ENCODE measurements around the gene MYL6. TPM values are rescaled to one million over a fixed set of nuclear protein-coding genes. Genes with fewer than 3 reads are reported as not detected.
"Not testable (repeated sequence)": the region's sequence is repeated elsewhere in the genome, so short reads cannot be mapped to it uniquely, and the experiment has no call there.

The MYL6 gene
- total RNA-seq, 1 donor from 2014 or later: 859 TPM

DNA sequence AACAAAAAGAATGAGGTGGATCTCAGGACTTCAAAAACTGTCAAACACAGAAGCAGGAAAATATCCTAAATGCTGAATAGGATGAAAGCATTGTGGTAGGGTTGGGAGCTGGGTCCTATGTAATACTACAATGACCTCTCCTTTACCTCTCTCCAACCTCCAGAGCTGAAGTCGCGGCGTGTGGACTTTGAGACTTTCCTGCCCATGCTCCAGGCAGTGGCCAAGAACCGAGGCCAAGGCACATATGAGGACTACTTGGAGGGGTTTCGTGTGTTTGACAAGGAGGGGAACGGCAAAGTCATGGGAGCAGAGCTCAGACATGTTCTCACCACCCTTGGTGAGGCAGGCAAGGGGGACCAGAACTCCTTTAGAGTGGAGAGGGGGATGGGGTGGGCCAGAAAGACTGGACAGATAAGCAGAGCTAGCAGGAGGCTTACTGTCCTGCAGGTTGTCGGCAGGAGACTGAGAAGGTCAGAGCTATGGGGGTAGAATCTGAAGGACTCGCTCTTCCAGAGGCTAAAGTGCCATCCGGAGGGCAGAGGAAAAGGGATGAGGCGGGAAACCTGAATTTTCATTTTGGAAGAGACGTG is 2.8 kb upstream of the MYL6 start:
- Histone ChIP-seq H3K4me1 (ENCODE audit: control insufficient read depth in 3 of 3, insufficient read depth in 3 of 3, low read length in 3 of 3) (peaks cover 40 to 64% (median 55%) of the 10 kb centered on the region in 3 donors), H3K36me3 (ENCODE audit: control insufficient read depth in 3 of 3, insufficient read depth in 3 of 3, low read length in 3 of 3) (peaks cover 12 to 19% (median 18%) of the 10 kb centered on the region in 3 donors), H3K4me3 (ENCODE audit: low read length in 3 of 3) (peak overlapping the region in 1 of 3 donors; percentile 64), H3K9me3 (ENCODE audit: control insufficient read depth in 3 of 3, low read length in 3 of 3) (no peaks in the 10 kb centered on the region), H3K27me3 (ENCODE audit: control insufficient read depth in 3 of 3, insufficient read depth in 3 of 3, low read length in 3 of 3) (no peaks in the 10 kb centered on the region), H3K9ac (ENCODE audit: low read depth in 1 of 3, low read length in 3 of 3) (peak overlapping the region in 1 of 3 donors; percentile 88), H3K27ac (ENCODE audit: low read depth, low read length) (peak overlapping the region; percentile 98)

DNA sequence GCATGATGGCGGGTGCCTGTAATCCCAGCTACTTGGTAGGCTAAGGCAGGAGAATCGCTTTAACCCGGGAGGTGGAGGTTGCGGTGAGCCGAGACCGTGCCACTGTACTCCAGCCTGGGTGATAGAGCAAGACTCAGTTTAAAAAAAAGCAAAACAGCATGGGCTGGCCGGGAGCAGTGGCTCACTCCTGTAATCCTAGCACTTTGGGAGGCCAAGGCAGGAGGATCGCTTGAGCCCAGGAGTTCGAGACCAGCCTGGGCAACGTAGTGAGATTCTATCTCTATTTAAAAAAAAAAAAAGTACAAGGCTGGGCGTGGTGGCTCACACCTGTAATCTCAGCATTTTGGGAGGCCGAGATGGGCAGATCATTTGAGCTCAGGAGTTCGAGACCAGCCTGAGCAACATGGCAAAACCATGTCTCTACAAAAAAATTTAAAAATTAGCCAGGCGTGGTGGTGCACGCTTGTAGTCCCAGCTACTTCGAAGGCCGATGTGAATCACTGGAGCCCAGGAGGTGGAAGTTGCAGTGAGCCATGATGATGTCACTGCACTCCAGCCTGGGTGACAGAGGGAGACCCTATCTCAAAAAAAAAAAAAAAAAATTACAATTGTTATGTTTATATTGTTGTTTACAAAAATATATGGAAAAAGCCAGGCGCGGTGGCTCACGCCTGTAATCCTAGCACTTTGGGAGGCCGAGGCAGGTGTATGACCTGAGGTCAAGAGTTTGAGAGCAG is 1.5 kb upstream of the MYL6 start:
- not testable (repeated sequence) for H3K27me3 ChIP-seq (ENCODE audit: control insufficient read depth in 3 of 3, insufficient read depth in 3 of 3, low read length in 3 of 3); H3K9me3 ChIP-seq (ENCODE audit: control insufficient read depth in 3 of 3, low read length in 3 of 3)
- H3K36me3 ChIP-seq (ENCODE audit: control insufficient read depth in 3 of 3, insufficient read depth in 3 of 3, low read length in 3 of 3): peaks cover 24 to 31% (median 31%) of the 10 kb centered on the region in 3 donors
- peak overlapping the region in 2 of 3 donors; percentile 77 to 78 for H3K4me3 ChIP-seq (ENCODE audit: low read length in 3 of 3)
- H3K4me1 ChIP-seq (ENCODE audit: control insufficient read depth in 3 of 3, insufficient read depth in 3 of 3, low read length in 3 of 3): peaks cover 48 to 72% (median 61%) of the 10 kb centered on the region in 3 donors
- H3K27ac ChIP-seq (ENCODE audit: low read depth, low read length): peak overlapping the region; percentile 75
- peak overlapping the region in 2 of 3 donors; percentile 80 to 83 for H3K9ac ChIP-seq (ENCODE audit: low read depth in 1 of 3, low read length in 3 of 3)

DNA sequence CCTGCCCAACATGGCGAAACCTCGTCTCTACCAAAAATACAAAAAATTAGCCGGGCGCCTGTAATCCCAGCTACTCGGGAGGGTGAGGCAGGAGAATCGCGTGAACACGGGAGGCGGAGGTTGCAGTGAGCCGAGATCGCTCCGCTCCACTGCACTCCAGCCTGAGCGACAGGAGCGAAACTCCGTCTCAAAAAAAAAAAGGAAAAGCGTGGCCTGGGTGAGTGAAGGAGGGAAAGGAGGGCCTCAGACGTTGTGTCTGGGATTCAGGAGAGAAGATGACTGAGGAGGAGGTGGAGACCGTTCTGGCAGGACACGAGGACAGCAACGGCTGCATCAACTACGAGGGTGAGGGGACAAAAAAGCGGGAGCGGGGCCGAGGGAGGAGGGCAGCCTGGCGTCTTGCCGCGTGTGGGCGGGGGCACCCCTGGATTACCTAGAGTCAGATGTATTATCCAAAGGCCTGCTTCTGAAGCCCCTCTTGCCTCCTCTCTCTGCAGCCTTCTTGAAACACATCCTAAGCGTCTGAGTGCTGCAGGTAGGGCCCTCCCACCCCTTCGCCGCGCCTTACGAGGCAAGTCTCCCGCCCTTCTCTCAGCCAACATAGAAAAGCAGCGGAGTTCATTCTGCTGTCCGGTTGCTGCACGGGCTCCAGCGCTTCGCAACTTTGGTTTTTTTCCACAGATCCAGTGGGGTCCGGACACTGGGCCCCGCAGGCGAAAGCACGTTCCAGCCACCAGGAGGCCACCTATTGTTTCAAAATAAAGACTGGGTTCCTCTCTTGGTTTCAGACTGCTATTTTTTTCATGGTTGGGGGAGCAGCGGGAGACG is 744 bp upstream of the MYL6 start:
- Histone ChIP-seq H3K36me3 (ENCODE audit: control insufficient read depth in 3 of 3, insufficient read depth in 3 of 3, low read length in 3 of 3) (peaks cover 30 to 38% (median 38%) of the 10 kb centered on the region in 3 donors), H3K9ac (ENCODE audit: low read depth in 1 of 3, low read length in 3 of 3) (peak overlapping the region; percentile 70 to 83 (median 80)), H3K4me3 (ENCODE audit: low read length in 3 of 3) (peak overlapping the region; percentile 77 to 99 (median 78)), H3K9me3 (ENCODE audit: control insufficient read depth in 3 of 3, low read length in 3 of 3) (no peaks in the 10 kb centered on the region), H3K27ac (ENCODE audit: low read depth, low read length) (peak overlapping the region; percentile 75), H3K4me1 (ENCODE audit: control insufficient read depth in 3 of 3, insufficient read depth in 3 of 3, low read length in 3 of 3) (peaks cover 48 to 73% (median 62%) of the 10 kb centered on the region in 3 donors), H3K27me3 (ENCODE audit: control insufficient read depth in 3 of 3, insufficient read depth in 3 of 3, low read length in 3 of 3) (no peaks in the 10 kb centered on the region)

DNA sequence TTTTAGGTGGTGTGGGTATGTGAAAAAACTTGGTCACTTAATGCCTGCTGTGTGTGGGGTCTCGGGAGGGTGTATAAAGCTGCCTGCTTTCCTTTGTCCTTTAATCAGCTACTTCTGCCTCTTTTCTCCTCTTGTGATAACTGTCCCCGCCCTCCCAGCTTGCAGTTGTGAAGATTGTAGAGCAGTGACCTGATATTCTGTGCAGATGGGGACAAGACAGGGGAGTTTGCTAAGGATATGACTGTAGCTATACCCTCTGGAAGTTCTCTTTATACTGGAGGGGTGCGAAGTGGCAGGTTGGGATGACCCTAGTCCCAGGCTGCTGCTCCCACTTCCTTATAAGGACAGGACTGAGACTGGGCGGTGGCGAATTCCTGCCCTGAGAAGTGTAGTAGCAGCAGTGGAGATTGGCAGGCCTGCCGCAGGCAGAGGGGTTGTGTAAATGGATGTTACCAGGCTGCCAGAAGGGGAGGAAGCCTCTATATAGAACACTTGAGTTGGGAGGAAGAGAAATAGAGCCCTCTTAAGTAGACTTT is 835 bp downstream of the MYL6 start:
- H3K27ac ChIP-seq (ENCODE audit: low read depth, low read length): peak overlapping the region; percentile 98
- H3K27me3 ChIP-seq (ENCODE audit: control insufficient read depth in 3 of 3, insufficient read depth in 3 of 3, low read length in 3 of 3): no peaks in the 10 kb centered on the region
- H3K9ac ChIP-seq (ENCODE audit: low read depth in 1 of 3, low read length in 3 of 3): peak overlapping the region; percentile 100
- H3K9me3 ChIP-seq (ENCODE audit: control insufficient read depth in 3 of 3, low read length in 3 of 3): no peaks in the 10 kb centered on the region
- peaks cover 46 to 47% (median 47%) of the 10 kb centered on the region in 3 donors for H3K36me3 ChIP-seq (ENCODE audit: control insufficient read depth in 3 of 3, insufficient read depth in 3 of 3, low read length in 3 of 3)
- H3K4me3 ChIP-seq (ENCODE audit: low read length in 3 of 3): peak overlapping the region; percentile 99 to 100 (median 99)
- H3K4me1 ChIP-seq (ENCODE audit: control insufficient read depth in 3 of 3, insufficient read depth in 3 of 3, low read length in 3 of 3): peaks cover 35 to 57% (median 50%) of the 10 kb centered on the region in 3 donors

DNA sequence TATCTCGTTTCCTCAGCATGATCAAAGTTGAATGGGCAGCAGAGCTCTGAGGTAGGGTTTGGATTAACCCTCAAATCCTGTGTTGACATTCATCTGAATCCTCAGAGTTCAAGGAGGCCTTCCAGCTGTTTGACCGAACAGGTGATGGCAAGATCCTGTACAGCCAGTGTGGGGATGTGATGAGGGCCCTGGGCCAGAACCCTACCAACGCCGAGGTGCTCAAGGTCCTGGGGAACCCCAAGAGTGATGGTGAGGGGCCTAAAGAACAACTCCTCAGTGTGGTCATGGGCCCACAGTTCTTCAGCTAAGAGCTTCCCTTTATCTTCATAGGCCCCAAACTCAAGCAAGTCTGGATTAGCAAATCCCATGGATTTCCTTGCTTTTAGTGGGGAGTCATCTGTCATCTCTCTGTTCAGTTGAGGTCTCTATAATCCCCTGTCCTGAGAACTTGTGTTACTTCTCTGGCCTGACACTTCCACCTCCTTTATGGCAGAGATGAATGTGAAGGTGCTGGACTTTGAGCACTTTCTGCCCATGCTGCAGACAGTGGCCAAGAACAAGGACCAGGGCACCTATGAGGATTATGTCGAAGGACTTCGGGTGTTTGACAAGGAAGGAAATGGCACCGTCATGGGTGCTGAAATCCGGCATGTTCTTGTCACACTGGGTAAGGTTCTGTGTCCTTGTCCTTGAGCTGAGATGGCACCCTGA is 1.5 kb downstream of the MYL6 start:
- Histone ChIP-seq H3K36me3 (ENCODE audit: control insufficient read depth in 3 of 3, insufficient read depth in 3 of 3, low read length in 3 of 3) (peaks cover 52 to 53% (median 53%) of the 10 kb centered on the region in 3 donors), H3K9ac (ENCODE audit: low read depth in 1 of 3, low read length in 3 of 3) (peak overlapping the region; percentile 100), H3K9me3 (ENCODE audit: control insufficient read depth in 3 of 3, low read length in 3 of 3) (no peaks in the 10 kb centered on the region), H3K27me3 (ENCODE audit: control insufficient read depth in 3 of 3, insufficient read depth in 3 of 3, low read length in 3 of 3) (no peaks in the 10 kb centered on the region), H3K4me3 (ENCODE audit: low read length in 3 of 3) (peak overlapping the region; percentile 99 to 100 (median 99)), H3K4me1 (ENCODE audit: control insufficient read depth in 3 of 3, insufficient read depth in 3 of 3, low read length in 3 of 3) (peaks cover 31 to 54% (median 44%) of the 10 kb centered on the region in 3 donors), H3K27ac (ENCODE audit: low read depth, low read length) (peak overlapping the region; percentile 98)

DNA sequence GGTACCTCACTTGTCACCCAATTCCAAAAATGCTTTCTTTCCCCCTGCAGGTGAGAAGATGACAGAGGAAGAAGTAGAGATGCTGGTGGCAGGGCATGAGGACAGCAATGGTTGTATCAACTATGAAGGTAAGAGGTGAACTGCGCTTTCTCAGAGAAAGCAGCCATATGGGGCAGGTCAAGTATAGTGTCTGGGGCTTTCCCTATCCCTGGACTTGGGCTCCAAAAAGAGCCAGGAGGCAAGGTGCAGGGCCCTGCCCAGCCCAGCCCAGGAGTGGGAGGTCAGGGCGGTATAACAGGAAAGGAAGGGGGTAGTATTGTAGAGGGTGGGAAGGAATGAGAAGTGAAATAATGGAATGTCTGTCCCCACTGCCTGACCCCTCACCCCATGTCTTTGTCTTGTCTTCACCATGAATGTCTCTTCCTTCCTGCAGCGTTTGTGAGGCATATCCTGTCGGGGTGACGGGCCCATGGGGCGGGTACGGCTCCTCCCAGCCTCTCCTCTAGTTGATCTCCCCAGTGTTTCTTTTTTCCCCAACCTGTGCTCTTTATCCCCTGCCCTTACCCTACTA is 2.1 kb downstream of the MYL6 start:
- peaks cover 32 to 51% (median 46%) of the 10 kb centered on the region in 3 donors for H3K4me1 ChIP-seq (ENCODE audit: control insufficient read depth in 3 of 3, insufficient read depth in 3 of 3, low read length in 3 of 3)
- no peaks in the 10 kb centered on the region for H3K9me3 ChIP-seq (ENCODE audit: control insufficient read depth in 3 of 3, low read length in 3 of 3)
- H3K36me3 ChIP-seq (ENCODE audit: control insufficient read depth in 3 of 3, insufficient read depth in 3 of 3, low read length in 3 of 3): peaks cover 52 to 57% (median 56%) of the 10 kb centered on the region in 3 donors
- H3K27ac ChIP-seq (ENCODE audit: low read depth, low read length): peak overlapping the region; percentile 98
- peak overlapping the region; percentile 99 to 100 (median 99) for H3K4me3 ChIP-seq (ENCODE audit: low read length in 3 of 3)
- no peaks in the 10 kb centered on the region for H3K27me3 ChIP-seq (ENCODE audit: control insufficient read depth in 3 of 3, insufficient read depth in 3 of 3, low read length in 3 of 3)
- H3K9ac ChIP-seq (ENCODE audit: low read depth in 1 of 3, low read length in 3 of 3): peak overlapping the region; percentile 100

- Histone ChIP-seq H3K9ac (ENCODE audit: low read depth in 1 of 3, low read length in 3 of 3) (peak overlapping the region; percentile 100), H3K9me3 (ENCODE audit: control insufficient read depth in 3 of 3, low read length in 3 of 3) (no peaks in the 10 kb centered on the region), H3K4me1 (ENCODE audit: control insufficient read depth in 3 of 3, insufficient read depth in 3 of 3, low read length in 3 of 3) (peaks cover 37 to 52% (median 48%) of the 10 kb centered on the region in 3 donors), H3K27ac (ENCODE audit: low read depth, low read length) (peak overlapping the region; percentile 98), H3K36me3 (ENCODE audit: control insufficient read depth in 3 of 3, insufficient read depth in 3 of 3, low read length in 3 of 3) (peaks cover 46 to 57% (median 55%) of the 10 kb centered on the region in 3 donors), H3K4me3 (ENCODE audit: low read length in 3 of 3) (peak overlapping the region; percentile 99 to 100 (median 99)), H3K27me3 (ENCODE audit: control insufficient read depth in 3 of 3, insufficient read depth in 3 of 3, low read length in 3 of 3) (no peaks in the 10 kb centered on the region)
These were observed 2.9 kb downstream of the MYL6 start for GRCh38 chr12:56160894-56161689.

GRCh38 chr12:56161690-56162351 is 3.7 kb downstream of the MYL6 start:
- peak overlapping the region in 2 of 3 donors; percentile 0 to 100 for H3K9ac ChIP-seq (ENCODE audit: low read depth in 1 of 3, low read length in 3 of 3)
- H3K4me1 ChIP-seq (ENCODE audit: control insufficient read depth in 3 of 3, insufficient read depth in 3 of 3, low read length in 3 of 3): peaks cover 37 to 51% (median 48%) of the 10 kb centered on the region in 3 donors
- H3K4me3 ChIP-seq (ENCODE audit: low read length in 3 of 3): no peak overlapping the region

More at GRCh38 chr12:56161690-56162351, 3.7 kb downstream of the MYL6 start:
- H3K27ac ChIP-seq (ENCODE audit: low read depth, low read length): peak overlapping the region; percentile 98
- peaks cover 46 to 57% (median 55%) of the 10 kb centered on the region in 3 donors for H3K36me3 ChIP-seq (ENCODE audit: control insufficient read depth in 3 of 3, insufficient read depth in 3 of 3, low read length in 3 of 3)
- no peaks in the 10 kb centered on the region for H3K9me3 ChIP-seq (ENCODE audit: control insufficient read depth in 3 of 3, low read length in 3 of 3)
- H3K27me3 ChIP-seq (ENCODE audit: control insufficient read depth in 3 of 3, insufficient read depth in 3 of 3, low read length in 3 of 3): no peaks in the 10 kb centered on the region

Data from skeletal muscle tissue (tissue), 4 donors.